Measurements from ENCODE around the gene IL4.

DNA sequence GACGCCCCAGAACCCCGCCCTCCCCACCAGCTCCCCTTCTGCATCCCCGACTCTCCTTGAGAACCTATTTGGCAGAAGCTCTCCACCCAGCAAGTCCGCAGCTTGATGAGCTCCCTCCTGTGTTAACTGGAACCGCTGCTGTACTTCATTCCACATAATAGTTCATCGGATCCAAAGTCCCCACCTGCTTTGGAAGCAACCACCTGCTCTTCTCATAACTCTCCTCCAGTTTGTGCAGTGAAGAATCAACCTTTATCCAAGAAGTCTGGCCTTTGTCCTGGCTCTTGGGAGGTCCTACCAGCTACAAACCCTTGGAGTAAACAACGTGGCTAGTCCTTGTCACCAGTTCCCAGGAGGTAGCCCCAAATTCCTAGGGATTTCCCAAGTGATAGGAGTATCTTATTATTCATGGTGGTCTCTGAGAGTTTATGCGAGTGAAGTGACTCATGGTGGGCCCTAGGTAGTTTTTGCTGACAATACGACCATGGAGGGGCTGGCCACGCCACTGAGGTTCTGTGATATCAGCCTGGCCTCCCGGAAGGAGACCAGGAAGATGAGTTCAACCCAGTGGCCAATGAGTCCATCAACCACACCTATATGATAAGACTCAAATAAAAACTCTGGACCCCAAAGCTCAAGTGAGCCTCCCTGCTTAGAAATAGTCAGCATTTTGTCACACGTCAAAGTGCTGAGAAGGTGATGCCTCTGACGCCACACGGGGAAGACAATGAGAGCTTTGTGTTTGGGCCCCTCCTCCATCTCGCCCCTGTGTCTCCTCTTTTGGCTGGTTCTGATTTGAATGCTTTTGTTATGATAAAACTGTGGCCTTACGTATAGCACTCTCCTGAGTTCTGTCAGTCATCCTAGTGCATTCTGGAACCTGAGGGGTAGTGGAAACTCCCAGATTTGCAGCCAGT is 3.6 kb upstream of the IL4 start:
- TF ChIP-seq, protein P1, sequence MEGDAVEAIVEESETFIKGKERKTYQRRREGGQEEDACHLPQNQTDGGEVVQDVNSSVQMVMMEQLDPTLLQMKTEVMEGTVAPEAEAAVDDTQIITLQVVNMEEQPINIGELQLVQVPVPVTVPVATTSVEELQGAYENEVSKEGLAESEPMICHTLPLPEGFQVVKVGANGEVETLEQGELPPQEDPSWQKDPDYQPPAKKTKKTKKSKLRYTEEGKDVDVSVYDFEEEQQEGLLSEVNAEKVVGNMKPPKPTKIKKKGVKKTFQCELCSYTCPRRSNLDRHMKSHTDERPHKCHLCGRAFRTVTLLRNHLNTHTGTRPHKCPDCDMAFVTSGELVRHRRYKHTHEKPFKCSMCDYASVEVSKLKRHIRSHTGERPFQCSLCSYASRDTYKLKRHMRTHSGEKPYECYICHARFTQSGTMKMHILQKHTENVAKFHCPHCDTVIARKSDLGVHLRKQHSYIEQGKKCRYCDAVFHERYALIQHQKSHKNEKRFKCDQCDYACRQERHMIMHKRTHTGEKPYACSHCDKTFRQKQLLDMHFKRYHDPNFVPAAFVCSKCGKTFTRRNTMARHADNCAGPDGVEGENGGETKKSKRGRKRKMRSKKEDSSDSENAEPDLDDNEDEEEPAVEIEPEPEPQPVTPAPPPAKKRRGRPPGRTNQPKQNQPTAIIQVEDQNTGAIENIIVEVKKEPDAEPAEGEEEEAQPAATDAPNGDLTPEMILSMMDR (IDR thresholded peaks at IDR 0.05): no peak
- no peak for TF ChIP-seq POLR2A (IDR thresholded peaks at IDR 0.05)
